A673 (cell line): ENCODE measurements around the gene MBD5.

ENCODE experiments used
- EZH2 ChIP-seq: fragments of 200-600 bp; sonication (generic); IDR thresholded peaks from 2 replicates; pipeline ENCODE4 v1.6.1; 2017; ENCODE audit warnings: borderline replicate concordance, low read depth, mild to moderate bottlenecking, mixed read lengths, antibody characterized with exemption, low read length; ENCODE audit not compliant: poor library complexity, severe bottlenecking
- TF ChIP-seq, protein P1 (sequence below): fragments of 300-800, 200-600 bp; sonication (generic); conservative IDR thresholded peaks from 2 replicates; pipeline ENCODE4 v1.5.1; 2017; ENCODE audit warnings: low read depth, mild to moderate bottlenecking, antibody characterized with exemption, low read length, moderate library complexity, mixed read lengths

DNA sequence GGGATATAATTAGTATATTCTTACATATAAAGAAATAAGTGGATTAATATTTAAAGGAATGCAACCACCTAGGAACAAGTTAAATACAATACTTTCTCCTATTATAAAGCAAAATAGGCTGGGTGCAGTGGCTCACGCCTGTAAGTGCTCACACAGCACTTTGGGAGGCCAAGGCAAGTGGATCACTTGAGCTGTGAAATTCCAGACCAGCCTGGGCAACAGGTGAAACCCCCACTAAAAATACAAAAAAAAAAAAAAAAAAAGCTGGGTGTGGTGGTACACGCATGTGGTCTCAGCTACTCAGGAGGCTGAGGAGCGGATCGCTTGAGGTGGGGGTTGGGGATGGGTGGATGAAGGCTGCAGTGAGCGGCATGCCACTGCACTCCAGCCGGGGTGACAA, 337.5 kb downstream of the MBD5 start:
- TF ChIP-seq, protein P1, sequence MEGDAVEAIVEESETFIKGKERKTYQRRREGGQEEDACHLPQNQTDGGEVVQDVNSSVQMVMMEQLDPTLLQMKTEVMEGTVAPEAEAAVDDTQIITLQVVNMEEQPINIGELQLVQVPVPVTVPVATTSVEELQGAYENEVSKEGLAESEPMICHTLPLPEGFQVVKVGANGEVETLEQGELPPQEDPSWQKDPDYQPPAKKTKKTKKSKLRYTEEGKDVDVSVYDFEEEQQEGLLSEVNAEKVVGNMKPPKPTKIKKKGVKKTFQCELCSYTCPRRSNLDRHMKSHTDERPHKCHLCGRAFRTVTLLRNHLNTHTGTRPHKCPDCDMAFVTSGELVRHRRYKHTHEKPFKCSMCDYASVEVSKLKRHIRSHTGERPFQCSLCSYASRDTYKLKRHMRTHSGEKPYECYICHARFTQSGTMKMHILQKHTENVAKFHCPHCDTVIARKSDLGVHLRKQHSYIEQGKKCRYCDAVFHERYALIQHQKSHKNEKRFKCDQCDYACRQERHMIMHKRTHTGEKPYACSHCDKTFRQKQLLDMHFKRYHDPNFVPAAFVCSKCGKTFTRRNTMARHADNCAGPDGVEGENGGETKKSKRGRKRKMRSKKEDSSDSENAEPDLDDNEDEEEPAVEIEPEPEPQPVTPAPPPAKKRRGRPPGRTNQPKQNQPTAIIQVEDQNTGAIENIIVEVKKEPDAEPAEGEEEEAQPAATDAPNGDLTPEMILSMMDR = no peak
- no peak for TF ChIP-seq EZH2
